SK-N-SH treated with all-trans-retinoic acid at 6 μM for 48 hours (cell line): ENCODE measurements around the gene SLC30A3.

Experiments used
- ARNTL ChIP-seq: fragments of 450-650 bp; formaldehyde crosslinking; IDR thresholded peaks from 2 replicates; pipeline ENCODE4 v1.5.0; 2020; ENCODE audit warnings: low read depth, mild to moderate bottlenecking, moderate library complexity, borderline replicate concordance
- CREB5 ChIP-seq: fragments of 250-450 bp; sonication (Bioruptor Pico); IDR thresholded peaks from 2 replicates; pipeline ENCODE4 v1.5.1; 2020; ENCODE audit warnings: low read depth, mild to moderate bottlenecking, moderate library complexity
- CSDC2 ChIP-seq: fragments of 250-450 bp; sonication (Bioruptor Pico); IDR thresholded peaks from 2 replicates; pipeline ENCODE4 v1.5.0; 2020; ENCODE audit warnings: mild to moderate bottlenecking, moderate library complexity
- GLIS3 ChIP-seq: fragments of 250-450 bp; sonication (Bioruptor Pico); IDR thresholded peaks from 2 replicates; pipeline ENCODE4 v1.5.0; 2020; ENCODE audit warnings: mild to moderate bottlenecking, moderate library complexity
- RARB ChIP-seq: fragments of 250-450 bp; sonication (Bioruptor Pico); IDR thresholded peaks from 2 replicates; pipeline ENCODE4 v1.8.0; 2021; ENCODE audit warnings: mild to moderate bottlenecking, moderate library complexity
- TCF4 ChIP-seq: fragments of 250-450 bp; sonication (Bioruptor Pico); IDR thresholded peaks from 2 replicates; pipeline ENCODE4 v1.8.0; 2021; ENCODE audit warnings: mild to moderate bottlenecking, moderate library complexity, borderline replicate concordance
- ZC3H10 ChIP-seq: fragments of 250-450 bp; sonication (Bioruptor Pico); IDR thresholded peaks from 2 replicates; pipeline ENCODE4 v1.5.1; 2021; ENCODE audit warnings: mild to moderate bottlenecking, moderate library complexity
- ZFP3 ChIP-seq: fragments of 250-450 bp; sonication (Bioruptor Pico); IDR thresholded peaks from 2 replicates; pipeline ENCODE4 v1.5.0; 2020; ENCODE audit warnings: mild to moderate bottlenecking, moderate library complexity
- ZFP30 ChIP-seq: fragments of 450-650 bp; formaldehyde crosslinking; IDR thresholded peaks from 2 replicates; pipeline ENCODE4 v1.5.0; 2022; ENCODE audit warnings: mild to moderate bottlenecking, moderate library complexity

DNA sequence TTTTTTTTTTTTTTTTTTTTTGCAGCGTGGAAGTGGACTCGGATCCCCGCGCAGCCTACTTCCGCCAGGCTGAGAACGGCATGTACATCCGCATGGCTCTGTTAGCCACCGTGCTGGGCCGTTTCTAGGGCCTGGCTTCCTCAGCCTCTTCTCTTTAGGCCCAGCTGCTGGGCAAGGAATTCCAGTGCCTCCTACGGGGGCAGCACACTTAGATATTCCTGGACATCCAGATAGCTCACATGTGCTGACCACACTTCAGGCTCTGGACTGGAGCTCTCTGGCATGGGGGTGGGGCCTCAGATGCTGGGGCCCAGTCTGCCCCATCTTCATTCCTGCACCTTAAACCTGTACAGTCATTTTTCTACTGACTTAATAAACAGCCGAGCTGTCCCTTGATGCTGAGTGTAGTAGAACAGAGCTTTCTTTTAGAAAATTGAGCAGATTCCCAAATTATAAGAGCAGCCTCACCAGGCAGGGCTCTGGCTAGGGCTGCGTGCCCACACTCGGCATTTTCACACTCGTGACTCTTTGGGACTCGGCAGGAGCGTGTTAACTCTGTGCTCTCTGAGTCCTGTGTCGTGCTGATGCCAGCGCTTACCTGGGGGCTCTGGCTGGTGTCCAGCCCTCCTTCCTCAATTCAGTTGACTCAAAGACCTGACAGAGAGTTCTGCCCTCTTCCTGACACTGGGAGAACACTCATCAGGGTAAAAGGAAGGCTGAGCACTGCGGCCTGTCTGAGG is 19.3 kb downstream of the SLC30A3 start:
- TF ChIP-seq CREB5 (CRISPR knock-in tag), result no peak
- no peak for TF ChIP-seq ZC3H10 (CRISPR knock-in tag)
- no peak for TF ChIP-seq ZFP3 (CRISPR knock-in tag)
- no peak for TF ChIP-seq CSDC2 (CRISPR knock-in tag)
- TF ChIP-seq ZFP30 (CRISPR knock-in tag), result no peak
- no peak for TF ChIP-seq GLIS3 (CRISPR knock-in tag)
- TF ChIP-seq RARB (CRISPR knock-in tag), result no peak
- TF ChIP-seq ARNTL (CRISPR knock-in tag), result no peak
- no peak for TF ChIP-seq TCF4
